Activated CD8-positive, alpha-beta T cell treated with anti-CD3 and anti-CD28 coated beads for 36 hours (primary cell): ENCODE data around the gene DNTT. TPM values are rescaled to one million over a fixed set of nuclear protein-coding genes. Genes with fewer than 3 reads are reported as not detected.

Experiments
- ATAC-seq: fragments of 200-7000 bp; cut with Tn5 transposase; one replicate; pipeline ENCODE4 v1.10.0; 2021; ENCODE audit warnings: mild to moderate bottlenecking, moderate library complexity
- CTCF ChIA-PET: fragments of 350-600 bp; sonication (Branson Sonifier 250); formaldehyde crosslinking; loops from one replicate; lab custom pipeline; 2021; ENCODE audit warnings: antibody characterized with exemption; lab: Charles Lee
- POLR2A ChIA-PET: fragments of 350-600 bp; sonication (Branson Sonifier 250); formaldehyde crosslinking; loops from one replicate; lab custom pipeline; 2021; ENCODE audit warnings: antibody characterized with exemption; lab: Charles Lee
- DNase-seq: peaks from one replicate; pipeline ENCODE4 v3.0.0-alpha.2; 2020
- H3K27ac Mint-ChIP-seq: one replicate; pipeline ENCODE4 v1.8.0; 2021; ENCODE audit warnings: mild to moderate bottlenecking, mixed read lengths
- H3K27me3 Mint-ChIP-seq: one replicate; pipeline ENCODE4 v1.8.0; 2021; ENCODE audit warnings: mixed read lengths
- H3K36me3 Mint-ChIP-seq: one replicate; pipeline ENCODE4 v1.8.0; 2021; ENCODE audit warnings: low read depth, mixed read lengths
- H3K4me1 Mint-ChIP-seq: one replicate; pipeline ENCODE4 v1.8.0; 2021; ENCODE audit warnings: low read depth, mixed read lengths
- H3K4me3 Mint-ChIP-seq: one replicate; pipeline ENCODE4 v1.8.0; 2021; ENCODE audit warnings: mild to moderate bottlenecking, moderate library complexity, mixed read lengths
- H3K9me3 Mint-ChIP-seq: one replicate; pipeline ENCODE4 v1.8.0; 2021; ENCODE audit warnings: mixed read lengths
- CTCF ChIP-seq: fragments of 200-600 bp; IDR thresholded peaks from one replicate; pipeline ENCODE4 v1.8.0; 2022; ENCODE audit warnings: antibody characterized with exemption, mild to moderate bottlenecking
- intact Hi-C: fragments of 100-400 bp; cut with micrococcal nuclease; formaldehyde crosslinking; loops from one replicate; pipeline ENCODE4 v1.10.0; 2022
- total RNA-seq, 2 experiments: library from RNA; stranded (reverse); gene quantifications; one replicate each; pipeline ENCODE4 v1.2.3, GENCODE V29; 2021

The DNTT gene
- total RNA-seq, 2 experiments from 2014 or later: not detected

- intact Hi-C loops: no loop called here
- Mint-ChIP-seq H3K4me1 (peaks cover 16% of the 10 kb centered on the region), H3K27ac (no peak overlapping the region), H3K27me3 (peaks cover 5% of the 10 kb centered on the region), H3K36me3 (no peaks in the 10 kb centered on the region), H3K4me3 (no peak overlapping the region), H3K9me3 (no peaks in the 10 kb centered on the region)
- CTCF ChIA-PET: interaction anchor here (1.0 to 3.0 kb wide), 4 partner anchors 10 to 316 kb away, joined by 3 to 9 read pairs (median 6); no protein-coding TSS in a partner anchor
- DNase-seq (no peak), ATAC-seq (no peak)
- POLR2A ChIA-PET: no interaction called here
- TF ChIP-seq CTCF: no peak
Observed at GRCh38 chr10:96333101-96333500, 28.9 kb downstream of the DNTT start.

GRCh38 chr10:96334616-96335526 lies 30.6 kb downstream of the DNTT start:
- intact Hi-C loops: loop anchor here (5.0 kb wide), 1 partner anchor 103 kb away; no protein-coding TSS in a partner anchor
- no peaks in the 10 kb centered on the region for H3K36me3 Mint-ChIP-seq
- peaks cover 16% of the 10 kb centered on the region for H3K4me1 Mint-ChIP-seq
- ChIA-PET POLR2A (no interaction called here), CTCF (interaction anchor here (0.6 to 3.0 kb wide), 13 partner anchors 10 to 327 kb away, joined by 3 to 15 read pairs (median 5); no protein-coding TSS in a partner anchor)
- no peak overlapping the region for H3K27ac Mint-ChIP-seq
- no peak overlapping the region for H3K4me3 Mint-ChIP-seq
- DNase-seq (no peak), ATAC-seq (no peak)
- H3K27me3 Mint-ChIP-seq: peaks cover 5% of the 10 kb centered on the region
- H3K9me3 Mint-ChIP-seq: no peaks in the 10 kb centered on the region
- peak; percentile 64 for TF ChIP-seq CTCF

- H3K27ac Mint-ChIP-seq: no peak overlapping the region
- POLR2A ChIA-PET: interaction anchor here (1.0 kb wide), 1 partner anchor 15 kb away, joined by 3 read pairs; no protein-coding TSS in a partner anchor
- H3K9me3 Mint-ChIP-seq: no peaks in the 10 kb centered on the region
- H3K4me1 Mint-ChIP-seq: peaks cover 16% of the 10 kb centered on the region
- no peak for ATAC-seq
- H3K4me3 Mint-ChIP-seq: no peak overlapping the region
- intact Hi-C loops: loop anchor here (5.0 kb wide), 1 partner anchor 105 kb away; no protein-coding TSS in a partner anchor
- no peak for TF ChIP-seq CTCF
- no peaks in the 10 kb centered on the region for H3K36me3 Mint-ChIP-seq
- no peak for DNase-seq
- CTCF ChIA-PET: interaction anchor here (1.4 to 5.7 kb wide), 7 partner anchors 13 to 107 kb away, joined by 3 to 84 read pairs (median 3); no protein-coding TSS in a partner anchor
- H3K27me3 Mint-ChIP-seq: peaks cover 3% of the 10 kb centered on the region
Observed at GRCh38 chr10:96337106-96337505, 32.9 kb downstream of the DNTT start.

- peaks cover 3% of the 10 kb centered on the region for H3K27me3 Mint-ChIP-seq
- CTCF ChIA-PET: interaction anchor here (0.7 to 5.7 kb wide), 9 partner anchors 9 to 321 kb away, joined by 3 to 84 read pairs (median 5); partner anchors contain the start of gene TLL2
- TF ChIP-seq CTCF: no peak
Observed at GRCh38 chr10:96338279-96338925, 34.2 kb downstream of the DNTT start.

More at GRCh38 chr10:96338279-96338925, 34.2 kb downstream of the DNTT start:
- POLR2A ChIA-PET: no interaction called here
- Mint-ChIP-seq H3K4me3 (no peak overlapping the region), H3K9me3 (no peaks in the 10 kb centered on the region), H3K27ac (no peak overlapping the region), H3K4me1 (peaks cover 3% of the 10 kb centered on the region), H3K36me3 (no peaks in the 10 kb centered on the region)
- DNase-seq (no peak), ATAC-seq (no peak)
- intact Hi-C loops: loop anchor here (5.0 kb wide), 1 partner anchor 106 kb away; no protein-coding TSS in a partner anchor
